AG09309 (cell line): ENCODE data around the gene NBPF6.
"Not testable (repeated sequence)": the region's sequence is repeated elsewhere in the genome, so short reads cannot be mapped to it uniquely, and the experiment has no call there.

Source experiments
- DNase-seq: peaks from one replicate; pipeline ENCODE4 v3.0.0-alpha.2; 2010; ENCODE audit warnings: low read depth
- H3K4me3 ChIP-seq: 2 replicates; pipeline ENCODE4 v1.5.1; 2011; ENCODE audit warnings: mild to moderate bottlenecking, low read depth, low read length, moderate library complexity; ENCODE audit not compliant: control insufficient read depth
- CTCF ChIP-seq: IDR thresholded peaks from 2 replicates; pipeline ENCODE4 v1.5.1; 2011; ENCODE audit warnings: mild to moderate bottlenecking, low read depth, low read length, inconsistent platforms; ENCODE audit not compliant: insufficient read depth, control insufficient read depth; ENCODE audit errors: missing control alignments

The NBPF6 gene

GRCh38 chr1:108478429-108479015 is 28.4 kb downstream of the NBPF6 start:
- TF ChIP-seq CTCF = no peak
- H3K4me3 ChIP-seq = no peak overlapping the region
- no peak for DNase-seq

GRCh38 chr1:108482708-108483107 is 32.6 kb downstream of the NBPF6 start:
- no peak for DNase-seq
- no peak for TF ChIP-seq CTCF
- H3K4me3 ChIP-seq = no peak overlapping the region

- not testable (repeated sequence) for DNase-seq, H3K4me3 ChIP-seq
Measured at GRCh38 chr1:108485990-108486389, 35.8 kb downstream of the NBPF6 start.

GRCh38 chr1:108486707-108487106 is 36.6 kb downstream of the NBPF6 start:
- DNase-seq, H3K4me3 ChIP-seq: not testable (repeated sequence)

GRCh38 chr1:108495008-108495407 is 44.9 kb downstream of the NBPF6 start:
- not testable (repeated sequence) for H3K4me3 ChIP-seq, DNase-seq

GRCh38 chr1:108496856-108497255 is 46.7 kb downstream of the NBPF6 start:
- not testable (repeated sequence) for H3K4me3 ChIP-seq, DNase-seq

GRCh38 chr1:108502138-108502537 is 52.0 kb downstream of the NBPF6 start:
- TF ChIP-seq CTCF = no peak
- no peak overlapping the region for H3K4me3 ChIP-seq
- no peak for DNase-seq

GRCh38 chr1:108502624-108503023 is 52.5 kb downstream of the NBPF6 start:
- TF ChIP-seq CTCF = no peak
- H3K4me3 ChIP-seq = no peak overlapping the region
- DNase-seq = peak; percentile 17

GRCh38 chr1:108503062-108503733 is 53.1 kb downstream of the NBPF6 start:
- H3K4me3 ChIP-seq = no peak overlapping the region
- TF ChIP-seq CTCF = no peak
- peak; percentile 55 for DNase-seq
